A549 (cell line): ENCODE results near the gene GNAS-AS1. TPM values are rescaled to one million over a fixed set of nuclear protein-coding genes. Genes with fewer than 3 reads are reported as not detected.
A peak's percentile ranks its signal among the peaks of the same experiment; 100 is the strongest.

Experiments
- ATAC-seq, 2 experiments: fragments of 200-7000 bp in 1 of 2; fragments of >200 bp in 1 of 2; cut with Nextera tagmentation in 1 of 2; cut with Tn5 transposase in 1 of 2; 3 replicates each; pipeline versions ENCODE4 v1.8.0 to v1.9.1; 2018 to 2020; ENCODE audit warnings: mild to moderate bottlenecking in 1 of 2, moderate library complexity in 1 of 2
- CTCF ChIA-PET: fragments of 300-600 bp; sonication (Branson Sonifier 250); formaldehyde crosslinking; extraction: SDS; loops from one replicate; lab custom pipeline; 2021; ENCODE audit warnings: antibody characterized with exemption, inconsistent platforms; lab: Yijun Ruan, JAX
- POLR2A ChIA-PET: fragments of 350-600 bp; formaldehyde crosslinking; extraction: SDS; loops from one replicate; lab custom pipeline; 2021; ENCODE audit warnings: antibody characterized with exemption, inconsistent platforms; lab: Yijun Ruan, JAX
- DNase-seq, 2 experiments: peaks; one replicate each; pipeline versions ENCODE4 v3.0.0 to v3.0.0-alpha.2; 2011 to 2016; ENCODE audit warnings: low read depth in 1 of 2, low spot score in 1 of 2
- FAIRE-seq: peaks from 2 replicates; lab custom pipeline; 2011; peaks lifted over from hg19 to GRCh38; lab: Jason Lieb, UNC
- H3K27ac ChIP-seq, 2 experiments: fragments of >200 bp; sonication (Bioruptor Twin); formaldehyde crosslinking; 3 replicates each; pipeline ENCODE4 v1.5.1; 2016 to 2017
- H3K4me1 ChIP-seq: fragments of >200 bp; sonication (Bioruptor Twin); formaldehyde crosslinking; 3 replicates; pipeline ENCODE4 v1.6.1; 2016
- H3K4me2 ChIP-seq: fragments of >200 bp; sonication (Bioruptor Twin); formaldehyde crosslinking; 3 replicates; pipeline ENCODE4 v1.6.1; 2016
- H3K4me3 ChIP-seq: fragments of >200 bp; sonication (Bioruptor Twin); formaldehyde crosslinking; 3 replicates; pipeline ENCODE4 v1.5.1; 2016
- H3K9me3 ChIP-seq: fragments of >200 bp; sonication (Bioruptor Twin); formaldehyde crosslinking; 3 replicates; pipeline ENCODE4 v1.6.1; 2016
- BCL3 ChIP-seq: fragments of >200 bp; sonication (Bioruptor Twin); formaldehyde crosslinking; IDR thresholded peaks from 3 replicates; pipeline ENCODE4 v1.6.1; 2016
- CHD2 ChIP-seq: fragments of 150-350 bp; IDR thresholded peaks from 2 replicates; pipeline ENCODE4 v1.6.1; 2014; ENCODE audit warnings: low read length; ENCODE audit not compliant: partially characterized antibody
- ELK1 ChIP-seq: fragments of 150-350 bp; IDR thresholded peaks from 2 replicates; pipeline ENCODE4 v1.6.1; 2014; ENCODE audit warnings: low read depth, mild to moderate bottlenecking, low read length
- FOSB ChIP-seq: fragments of 250-450 bp; sonication (Bioruptor Pico); IDR thresholded peaks from 2 replicates; pipeline ENCODE4 v1.5.0; 2020; ENCODE audit warnings: mild to moderate bottlenecking, moderate library complexity
- GATA3 ChIP-seq: IDR thresholded peaks from 2 replicates; pipeline ENCODE4 v1.6.1; 2012; ENCODE audit warnings: borderline replicate concordance
- HDAC2 ChIP-seq: fragments of 200-600 bp; sonication (generic); IDR thresholded peaks from 2 replicates; pipeline ENCODE4 v1.6.1; 2016
- HES2 ChIP-seq: fragments of >200 bp; sonication (Bioruptor Twin); formaldehyde crosslinking; IDR thresholded peaks from 2 replicates; pipeline ENCODE4 v1.6.1; 2016
- HEYL ChIP-seq: fragments of 250-450 bp; sonication (Bioruptor Pico); IDR thresholded peaks from 2 replicates; pipeline ENCODE4 v1.8.0; 2021; ENCODE audit warnings: mild to moderate bottlenecking, moderate library complexity
- HMGXB4 ChIP-seq: fragments of 250-450 bp; sonication (Bioruptor Pico); IDR thresholded peaks from 2 replicates; pipeline ENCODE4 v1.5.0; 2021; ENCODE audit warnings: mild to moderate bottlenecking, moderate library complexity, borderline replicate concordance
- HOXA7 ChIP-seq: fragments of 250-450 bp; sonication (Bioruptor Pico); IDR thresholded peaks from 2 replicates; pipeline ENCODE4 v1.5.0; 2020; ENCODE audit warnings: mild to moderate bottlenecking, moderate library complexity
- JUN ChIP-seq, 2 experiments: fragments of >200 bp; sonication (Bioruptor Twin); formaldehyde crosslinking; IDR thresholded peaks; 2 replicates in 1 of 2; 3 replicates in 1 of 2; pipeline ENCODE4 v1.6.1; 2016 to 2017
- MAFK ChIP-seq: fragments of 450-650 bp; IDR thresholded peaks from 2 replicates; pipeline ENCODE4 v1.6.1; 2014; ENCODE audit not compliant: partially characterized antibody
- MAX ChIP-seq: IDR thresholded peaks from 2 replicates; pipeline ENCODE4 v1.6.1; 2012
- MAZ ChIP-seq: fragments of 150-350 bp; IDR thresholded peaks from 2 replicates; pipeline ENCODE4 v1.6.1; 2014; ENCODE audit warnings: antibody characterized with exemption, low read depth, low read length, borderline replicate concordance
- NFE2L2 ChIP-seq: fragments of 150-350 bp; conservative IDR thresholded peaks from 2 replicates; pipeline ENCODE4 v1.6.1; 2014; ENCODE audit warnings: low read length
- PHF8 ChIP-seq: fragments of 200-600 bp; sonication (generic); IDR thresholded peaks from 2 replicates; pipeline ENCODE4 v1.6.1; 2016; ENCODE audit warnings: low read depth, mild to moderate bottlenecking, antibody characterized with exemption, moderate library complexity, borderline replicate concordance
- POLR2A ChIP-seq: IDR thresholded peaks from 2 replicates; pipeline ENCODE4 v1.6.1; 2012; ENCODE audit warnings: mild to moderate bottlenecking, low read length
- RCOR1 ChIP-seq: fragments of 150-350 bp; IDR thresholded peaks from 2 replicates; pipeline ENCODE4 v1.6.1; 2014; ENCODE audit warnings: antibody characterized with exemption, low read length, low read depth
- ZC3H11A ChIP-seq: fragments of 450-650 bp; IDR thresholded peaks from 2 replicates; pipeline ENCODE4 v1.6.1; 2014; ENCODE audit warnings: antibody characterized with exemption, mild to moderate bottlenecking
- ZFP36 ChIP-seq: fragments of 450-650 bp; IDR thresholded peaks from 2 replicates; pipeline ENCODE4 v1.6.1; 2014; ENCODE audit warnings: borderline replicate concordance; ENCODE audit not compliant: partially characterized antibody
- ZSCAN20 ChIP-seq: fragments of 250-450 bp; sonication (Bioruptor Pico); IDR thresholded peaks from 2 replicates; pipeline ENCODE4 v1.8.0; 2022; ENCODE audit warnings: mild to moderate bottlenecking, moderate library complexity
- WGBS: methylation state at CpG from one replicate; pipeline ENCODE4 v1.1.6; 2017; ENCODE audit errors: missing lambda C conversion rate; 5-methylcytosine and 5-hydroxymethylcytosine counted together
- polyA plus RNA-seq, 4 experiments: library from polyadenylated mRNA; depleted of rRNA in 3 of 4; stranded (reverse); fragments of >200 nt; fragmentation: RNase III in 1 of 4; extraction: RNeasy Plus Mini Kit Qiagen cat#74134 plus additional on column Dnase treatment in 1 of 4; gene quantifications; 2 replicates in 3 of 4; 3 replicates in 1 of 4; pipeline ENCODE4 v1.2.3, GENCODE V29; 2011 to 2017

Gene GNAS-AS1
- polyA plus RNA-seq, 2 of the 4 experiments (the other 2 are of a cell fraction): not detected

- FAIRE-seq: no peak
- ChIA-PET CTCF (interaction anchor here (1.1 kb wide), 1 partner anchor 513 kb away, joined by 4 read pairs; no protein-coding TSS in a partner anchor), POLR2A (interaction anchor here (1.4 kb wide), 1 partner anchor 141 kb away, joined by 9 read pairs; the partner anchor contains the start of gene ATP5F1E)
- peak overlapping the region; percentile 99 for H3K4me3 ChIP-seq
- WGBS: 0% methylated on average over 1 of the region's 55 CpGs
- peak overlapping the region; percentile 93 to 99 for H3K27ac ChIP-seq
- H3K4me2 ChIP-seq: peak overlapping the region; percentile 77
- H3K9me3 ChIP-seq: no peaks in the 10 kb centered on the region
- H3K4me1 ChIP-seq: peaks cover 35% of the 10 kb centered on the region
- TF ChIP-seq JUN (IDR thresholded peaks at IDR 0.05): 0 out of 5 replicates have a peak, but pooled peaks of 1 of the 2 experiments have one; percentile 8
- TF ChIP-seq CHD2: no peak
- TF ChIP-seq FOSB (CRISPR knock-in tag): no peak
- DNase-seq: peak; percentile 37 to 42
- ATAC-seq: peak in 1 of 2 experiments; percentile 41; a peak in 3 of 6 replicates
Measured at GRCh38 chr20:58891718-58892140, 41.0 kb upstream of the GNAS-AS1 start.

GRCh38 chr20:58891086-58891717 lies 40.5 kb upstream of the GNAS-AS1 start:
- H3K27ac ChIP-seq: peak overlapping the region; percentile 93 to 99

More at GRCh38 chr20:58891086-58891717, 40.5 kb upstream of the GNAS-AS1 start:
- peak overlapping the region; percentile 94 for H3K4me2 ChIP-seq
- POLR2A ChIA-PET: interaction anchor here (0.6 to 1.4 kb wide), 2 partner anchors 12 to 141 kb away, joined by 4 to 9 read pairs; partner anchors contain the start of gene ATP5F1E
- WGBS: no CpG with 5 or more reads among the region's 105 CpGs
- TF ChIP-seq NFE2L2: no peak
- no peak for TF ChIP-seq MAZ
- TF ChIP-seq PHF8: no peak
- TF ChIP-seq HMGXB4 (CRISPR knock-in tag): no peak
- no peak for TF ChIP-seq ZFP36
- peak; percentile 22 to 49; a peak in 2 of 5 replicates for TF ChIP-seq JUN (IDR thresholded peaks at IDR 0.05)
- no peak for TF ChIP-seq RCOR1
- TF ChIP-seq HOXA7 (CRISPR knock-in tag): no peak
- TF ChIP-seq POLR2A: peak; percentile 62
- TF ChIP-seq BCL3: peak; percentile 46; the same call in 1 of the 3 replicates
- no peak for TF ChIP-seq ZSCAN20 (CRISPR knock-in tag)
- no peak for TF ChIP-seq HES2
- TF ChIP-seq HDAC2: no peak
- no peak for TF ChIP-seq GATA3
- no peak for TF ChIP-seq ELK1
- no peak for TF ChIP-seq HEYL (CRISPR knock-in tag)
- TF ChIP-seq MAFK: no peak
- no peak for TF ChIP-seq ZC3H11A
- TF ChIP-seq MAX: no peak
- peak; percentile 55 to 61 for ATAC-seq
- peaks cover 29% of the 10 kb centered on the region for H3K4me1 ChIP-seq
- peak overlapping the region; percentile 99 for H3K4me3 ChIP-seq
- CTCF ChIA-PET: interaction anchor here (1.1 kb wide), 1 partner anchor 513 kb away, joined by 4 read pairs; no protein-coding TSS in a partner anchor
- FAIRE-seq: no peak
- peak; percentile 45 to 57 for DNase-seq
- no peaks in the 10 kb centered on the region for H3K9me3 ChIP-seq
